Esophagus squamous epithelium (tissue), 5 donors: ENCODE measurements around the gene CD44. TPM values are rescaled to one million over a fixed set of nuclear protein-coding genes. Genes with fewer than 3 reads are reported as not detected.

ENCODE experiments used
- DNase-seq: peaks from one replicate; lab custom pipeline; 2025; lab: John Stamatoyannopoulos, UW
- H3K27ac ChIP-seq, 4 donors: fragments of 200-600 bp; sonication (generic); one replicate each; pipeline ENCODE4 v1.5.1; 2016 to 2019; ENCODE audit warnings: mild to moderate bottlenecking in 1 of 4
- H3K27me3 ChIP-seq, 4 donors: fragments of 200-600 bp; sonication (generic); 1 replicate in 3 of 4; 2 replicates in 1 of 4; pipeline versions ENCODE4 v1.5.1 to v1.6.0; 2017 to 2021; ENCODE audit warnings: antibody characterized with exemption in 1 of 4
- H3K36me3 ChIP-seq, 3 donors: fragments of 200-600 bp; sonication (generic); one replicate each; pipeline ENCODE4 v1.5.1; 2016 to 2019
- H3K4me1 ChIP-seq, 3 donors: fragments of 200-600 bp; sonication (generic); one replicate each; pipeline ENCODE4 v1.5.1; 2017 to 2019
- H3K4me3 ChIP-seq, 4 donors: fragments of 200-600 bp; sonication (generic); 1 replicate in 3 of 4; 2 replicates in 1 of 4; pipeline ENCODE4 v1.5.1; 2016 to 2019; ENCODE audit warnings: mild to moderate bottlenecking in 2 of 4, moderate library complexity in 1 of 4
- H3K9me3 ChIP-seq, 3 donors: fragments of 200-600 bp; sonication (generic); one replicate each; pipeline ENCODE4 v1.5.1; 2016 to 2019
- CTCF ChIP-seq, 6 experiments: fragments of 450-650 bp in 4 of 6; fragments of 200-600 bp in 2 of 6; sonication (generic) in 2 of 6; IDR thresholded peaks; one replicate each; pipeline ENCODE4 v1.5.1; 2016 to 2019; ENCODE audit warnings: antibody characterized with exemption in 6 of 6, mild to moderate bottlenecking in 4 of 6, moderate library complexity in 4 of 6
- POLR2A ChIP-seq, 4 donors: fragments of 450-650 bp; IDR thresholded peaks; one replicate each; pipeline ENCODE4 v1.6.1; 2017; ENCODE audit warnings: antibody characterized with exemption in 4 of 4, mild to moderate bottlenecking in 4 of 4, moderate library complexity in 3 of 4
- WGBS, 2 donors: methylation state at CpG; one replicate each; pipeline ENCODE4 v1.1.5; 2018; 5-methylcytosine and 5-hydroxymethylcytosine counted together
- intact Hi-C: fragments of 100-400 bp; cut with DNase I; formaldehyde crosslinking; loops from one replicate; pipeline ENCODE4 v1.15.0; 2022
- total RNA-seq, 4 donors: library from RNA; depleted of rRNA; stranded (reverse); fragments of >200 nt; gene quantifications; one replicate each; pipeline ENCODE4 v1.1.0, GENCODE V29; 2016
- donor health status: DM: yes; HTN: yes; CAD: no.

The CD44 gene
- total RNA-seq, 4 donors from 2014 or later, result 418 to 565 (median 463) TPM

GRCh38 chr11:35200811-35201341 is 61.9 kb downstream of the CD44 start:
- no peak for TF ChIP-seq POLR2A (IDR thresholded peaks at IDR 0.05)
- TF ChIP-seq CTCF (IDR thresholded peaks at IDR 0.05), result no peak
- intact Hi-C loops, result no loop called here

GRCh38 chr11:35204614-35205013 is 65.6 kb downstream of the CD44 start:
- Histone ChIP-seq H3K27ac (no peak overlapping the region), H3K4me1 (no peaks in the 10 kb centered on the region), H3K36me3 (peaks cover 5 to 99% (median 25%) of the 10 kb centered on the region in 3 donors), H3K4me3 (no peak overlapping the region), H3K27me3 (no peaks in the 10 kb centered on the region), H3K9me3 (peaks cover 0 to 1% (median 0%) of the 10 kb centered on the region in 3 donors)
- 83% methylated on average over 5 of the region's 5 CpGs for WGBS, 2 donors
- intact Hi-C loops, result no loop called here
- TF ChIP-seq POLR2A (IDR thresholded peaks at IDR 0.05), result no peak
- no peak for TF ChIP-seq CTCF (IDR thresholded peaks at IDR 0.05)
- DNase-seq, result no peak

More at GRCh38 chr11:35200811-35201341, 61.9 kb downstream of the CD44 start:
- Histone ChIP-seq H3K36me3 (peaks cover 5 to 99% (median 23%) of the 10 kb centered on the region in 3 donors), H3K27ac (no peak overlapping the region), H3K4me3 (no peak overlapping the region), H3K4me1 (no peaks in the 10 kb centered on the region), H3K9me3 (no peaks in the 10 kb centered on the region), H3K27me3 (no peaks in the 10 kb centered on the region)
- no peak for DNase-seq
- WGBS, 2 donors, result 86 to 87% methylated on average over 7 of the region's 7 CpGs

DNA sequence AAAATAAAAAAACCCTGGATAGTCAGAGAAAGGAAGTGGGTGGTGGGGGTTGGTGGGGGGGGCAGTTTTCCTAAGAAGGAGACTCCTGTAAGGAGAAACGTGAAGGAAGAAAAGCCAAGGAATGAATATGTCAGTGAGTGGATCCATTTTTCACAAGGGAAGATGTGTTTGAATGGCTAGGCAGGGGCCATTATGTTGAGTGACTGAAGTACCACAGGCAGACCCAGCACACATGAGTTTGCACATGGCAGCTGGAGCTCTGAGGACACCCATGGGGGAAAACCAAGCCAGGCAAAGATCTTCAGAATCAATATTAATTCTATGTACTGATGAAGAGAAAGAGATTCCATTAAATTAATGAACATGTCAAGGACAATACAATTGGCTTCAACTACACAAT is 67.6 kb downstream of the CD44 start:
- Histone ChIP-seq H3K4me1 (no peaks in the 10 kb centered on the region), H3K27ac (no peak overlapping the region), H3K9me3 (peaks cover 0 to 5% (median 0%) of the 10 kb centered on the region in 3 donors), H3K36me3 (peaks cover under 1 to 99% (median 21%) of the 10 kb centered on the region in 3 donors), H3K27me3 (no peaks in the 10 kb centered on the region), H3K4me3 (no peak overlapping the region)
- TF ChIP-seq CTCF (IDR thresholded peaks at IDR 0.05), result no peak
- TF ChIP-seq POLR2A (IDR thresholded peaks at IDR 0.05), result no peak
- 82 to 91% methylated on average over 1 of the region's 1 CpG for WGBS, 2 donors
- intact Hi-C loops, result no loop called here
- DNase-seq, result no peak

- WGBS, 2 donors, result 79 to 89% methylated on average over 10 of the region's 10 CpGs
- no peak for TF ChIP-seq POLR2A (IDR thresholded peaks at IDR 0.05)
- no peak for TF ChIP-seq CTCF (IDR thresholded peaks at IDR 0.05)
- Histone ChIP-seq H3K27ac (no peak overlapping the region), H3K36me3 (peaks cover 0 to 99% (median 21%) of the 10 kb centered on the region in 3 donors), H3K9me3 (peaks cover 0 to 5% (median 0%) of the 10 kb centered on the region in 3 donors), H3K27me3 (no peaks in the 10 kb centered on the region), H3K4me3 (no peak overlapping the region), H3K4me1 (peaks cover 0 to 9% (median 9%) of the 10 kb centered on the region in 3 donors)
- DNase-seq, result no peak
- intact Hi-C loops, result no loop called here
Measured at GRCh38 chr11:35207471-35208403, 68.8 kb downstream of the CD44 start.

GRCh38 chr11:35208795-35209194 is 69.8 kb downstream of the CD44 start:
- H3K36me3 ChIP-seq, result peaks cover 0 to 100% (median 21%) of the 10 kb centered on the region in 3 donors
- intact Hi-C loops, result no loop called here
- no peak overlapping the region for H3K4me3 ChIP-seq
- WGBS, 2 donors, result 67 to 70% methylated on average over 4 of the region's 4 CpGs
- H3K27me3 ChIP-seq, result no peaks in the 10 kb centered on the region
- DNase-seq, result no peak
- TF ChIP-seq POLR2A (IDR thresholded peaks at IDR 0.05) (no peak), CTCF (IDR thresholded peaks at IDR 0.05) (no peak)
- H3K4me1 ChIP-seq, result peaks cover 0 to 18% (median 9%) of the 10 kb centered on the region in 3 donors
- H3K27ac ChIP-seq, result no peak overlapping the region
- H3K9me3 ChIP-seq, result peaks cover 0 to 5% (median 0%) of the 10 kb centered on the region in 3 donors
